ENCODE results near the gene BRD1. TPM values are rescaled to one million over a fixed set of nuclear protein-coding genes. Genes with fewer than 3 reads are reported as not detected.
A peak's percentile ranks its signal among the peaks of the same experiment; 100 is the strongest.
"Not testable (repeated sequence)": the region's sequence is repeated elsewhere in the genome, so short reads cannot be mapped to it uniquely, and the experiment has no call there.

Gene BRD1
- total and polyA plus RNA-seq, 8 donors: 10.0 to 92.4 (median 30.4) TPM

DNA sequence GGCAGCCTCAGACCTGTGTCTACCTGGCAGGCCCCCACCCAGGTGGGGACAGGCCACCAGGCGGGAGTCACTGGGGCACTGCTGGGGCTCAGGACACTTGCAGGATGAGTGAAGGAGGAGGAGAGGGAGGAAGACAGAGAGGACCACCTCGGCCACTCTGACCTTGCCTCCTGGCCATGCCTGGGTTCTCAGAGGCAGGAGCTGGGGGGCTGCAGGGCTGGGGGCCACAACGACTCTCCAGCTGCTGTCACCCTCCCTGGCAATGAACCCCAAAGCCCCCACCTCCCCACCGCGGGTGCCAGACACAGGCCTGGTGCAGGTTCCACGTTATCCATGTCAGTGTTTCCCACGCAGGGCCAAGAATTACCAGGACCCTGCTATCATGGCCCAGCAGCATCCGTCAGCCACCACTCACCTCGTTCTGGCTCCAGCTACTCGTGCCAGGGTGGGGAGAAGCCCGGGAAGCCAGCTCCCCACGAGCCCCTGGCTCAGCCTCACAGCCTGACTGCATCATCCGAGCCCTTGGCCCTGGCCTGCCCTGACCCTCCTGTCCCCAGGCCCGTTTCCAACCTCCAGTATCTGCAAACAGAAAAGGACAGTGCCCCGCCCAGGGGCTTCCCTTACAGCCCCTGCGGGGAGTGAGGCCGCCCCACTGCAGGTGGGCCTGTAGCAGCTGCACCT lies 62.4 kb downstream of the BRD1 start:
- DNase-seq: peak in 1 of 2 donors; percentile 16
- H3K9me3 ChIP-seq: peaks cover 0 to 28% (median 21%) of the 10 kb centered on the region in 4 donors
- WGBS, 5 donors: 83 to 93% (median 92%) methylated on average over 14 to 17 of the region's 17 CpGs
- H3K4me1 ChIP-seq: peaks cover 0 to 9% (median 5%) of the 10 kb centered on the region in 4 donors
- no peak overlapping the region for H3K4me3 ChIP-seq
- no peak for TF ChIP-seq POLR2AphosphoS5 (IDR thresholded peaks at IDR 0.05)
- TF ChIP-seq, protein P1, sequence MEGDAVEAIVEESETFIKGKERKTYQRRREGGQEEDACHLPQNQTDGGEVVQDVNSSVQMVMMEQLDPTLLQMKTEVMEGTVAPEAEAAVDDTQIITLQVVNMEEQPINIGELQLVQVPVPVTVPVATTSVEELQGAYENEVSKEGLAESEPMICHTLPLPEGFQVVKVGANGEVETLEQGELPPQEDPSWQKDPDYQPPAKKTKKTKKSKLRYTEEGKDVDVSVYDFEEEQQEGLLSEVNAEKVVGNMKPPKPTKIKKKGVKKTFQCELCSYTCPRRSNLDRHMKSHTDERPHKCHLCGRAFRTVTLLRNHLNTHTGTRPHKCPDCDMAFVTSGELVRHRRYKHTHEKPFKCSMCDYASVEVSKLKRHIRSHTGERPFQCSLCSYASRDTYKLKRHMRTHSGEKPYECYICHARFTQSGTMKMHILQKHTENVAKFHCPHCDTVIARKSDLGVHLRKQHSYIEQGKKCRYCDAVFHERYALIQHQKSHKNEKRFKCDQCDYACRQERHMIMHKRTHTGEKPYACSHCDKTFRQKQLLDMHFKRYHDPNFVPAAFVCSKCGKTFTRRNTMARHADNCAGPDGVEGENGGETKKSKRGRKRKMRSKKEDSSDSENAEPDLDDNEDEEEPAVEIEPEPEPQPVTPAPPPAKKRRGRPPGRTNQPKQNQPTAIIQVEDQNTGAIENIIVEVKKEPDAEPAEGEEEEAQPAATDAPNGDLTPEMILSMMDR (IDR thresholded peaks at IDR 0.05): no peak
- H3K36me3 ChIP-seq: no peaks in the 10 kb centered on the region
- H3K27me3 ChIP-seq: no peaks in the 10 kb centered on the region
- H3K27ac ChIP-seq: no peak overlapping the region
- intact Hi-C loops (cut with DNase I; ENCODE audit: low total_unique reads): no loop called here

DNA sequence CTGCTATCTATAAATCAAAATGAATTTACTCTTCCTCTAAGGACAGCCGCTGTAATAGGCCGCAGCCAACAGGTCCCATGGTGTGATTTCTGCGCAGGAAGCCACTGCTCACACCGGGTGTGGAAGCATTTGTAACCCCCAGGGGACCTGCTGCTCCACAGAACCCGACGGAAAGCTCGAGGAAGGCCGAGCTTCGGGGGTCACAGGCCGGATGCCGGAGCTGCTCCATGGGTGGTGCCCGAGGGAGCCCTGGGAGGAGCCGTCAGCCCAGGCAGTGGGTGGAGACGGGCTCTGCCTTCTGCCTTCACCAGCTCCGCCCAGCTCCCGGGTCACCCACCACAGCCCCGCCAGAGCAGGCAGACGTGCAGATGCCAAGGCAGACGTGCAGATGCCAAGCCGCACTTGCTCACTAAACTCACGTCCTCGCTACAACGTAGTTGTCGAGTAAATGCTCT lies 63.5 kb downstream of the BRD1 start:
- TF ChIP-seq, protein P1 (IDR thresholded peaks at IDR 0.05): no peak
- TF ChIP-seq POLR2AphosphoS5 (IDR thresholded peaks at IDR 0.05): no peak
- no peak overlapping the region for H3K4me3 ChIP-seq
- 64 to 83% (median 78%) methylated on average over 22 to 24 of the region's 24 CpGs for WGBS, 5 donors
- peaks cover 0 to 28% (median 21%) of the 10 kb centered on the region in 4 donors for H3K9me3 ChIP-seq
- DNase-seq: peak; percentile 3 to 22
- no peaks in the 10 kb centered on the region for H3K27me3 ChIP-seq
- no peaks in the 10 kb centered on the region for H3K36me3 ChIP-seq
- no peak overlapping the region for H3K27ac ChIP-seq
- intact Hi-C loops (cut with DNase I; ENCODE audit: low total_unique reads): no loop called here
- H3K4me1 ChIP-seq: peaks cover 0 to 8% (median 3%) of the 10 kb centered on the region in 4 donors

DNA sequence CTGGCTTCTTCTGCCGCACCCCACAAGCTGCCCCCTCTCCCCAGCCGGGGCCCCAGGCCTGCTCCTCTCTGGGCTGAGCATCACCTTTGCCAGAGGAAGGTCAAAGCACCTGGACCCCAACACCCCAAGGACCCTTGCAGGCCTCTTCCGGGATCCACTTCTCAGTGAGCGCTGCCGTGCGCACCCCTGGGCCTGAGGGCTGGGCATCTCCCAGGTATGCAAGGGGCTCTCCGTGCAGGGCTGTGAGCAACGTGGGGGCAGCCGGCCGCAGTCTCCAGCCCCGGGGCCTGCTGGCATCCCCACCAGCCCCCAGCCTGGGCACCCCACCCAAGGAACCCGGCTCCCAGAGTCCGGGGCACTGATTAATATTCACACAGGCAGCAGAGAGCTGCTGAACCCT lies 64.0 kb downstream of the BRD1 start:
- whole genome bisulfite sequencing, 5 donors: 85 to 93% (median 92%) methylated on average over 13 of the region's 13 CpGs; no CpG with 5 or more reads in 1 of the 5 donors
- Histone ChIP-seq H3K9me3 (peaks cover 0 to 28% (median 21%) of the 10 kb centered on the region in 4 donors), H3K4me1 (peaks cover 0 to 3% (median 1%) of the 10 kb centered on the region in 4 donors), H3K27me3 (no peaks in the 10 kb centered on the region), H3K27ac (no peak overlapping the region), H3K36me3 (no peaks in the 10 kb centered on the region), H3K4me3 (no peak overlapping the region)
- TF ChIP-seq, protein P1 (IDR thresholded peaks at IDR 0.05): no peak
- TF ChIP-seq EP300 (IDR thresholded peaks at IDR 0.05) (no peak), POLR2A (IDR thresholded peaks at IDR 0.05) (no peak), POLR2AphosphoS5 (IDR thresholded peaks at IDR 0.05) (no peak)
- no peak for DNase-seq
- intact Hi-C loops (cut with DNase I; ENCODE audit: low total_unique reads): no loop called here

DNA sequence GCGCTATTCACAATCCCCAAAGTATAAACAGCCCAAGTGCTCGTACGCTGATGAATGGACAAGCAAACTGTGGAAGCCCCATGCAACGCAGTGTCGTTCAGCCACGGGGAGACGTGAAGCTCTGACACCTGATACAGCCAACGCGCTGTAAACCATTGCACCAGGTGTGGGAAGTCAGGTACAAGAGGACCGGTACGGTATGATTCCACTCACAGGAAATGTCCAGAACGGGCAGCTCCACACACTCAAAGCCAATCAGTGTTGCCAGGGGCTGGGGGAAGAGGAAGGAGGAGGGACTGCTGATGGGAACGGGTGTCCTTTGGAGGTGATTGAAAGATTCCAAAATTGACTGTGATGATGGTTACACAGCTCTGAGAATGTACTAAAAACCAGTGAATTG lies 64.5 kb downstream of the BRD1 start:
- 82 to 87% (median 83%) methylated on average over 13 of the region's 13 CpGs for WGBS, 5 donors
- no peak for DNase-seq
- TF ChIP-seq POLR2AphosphoS5 (IDR thresholded peaks at IDR 0.05) (no peak), POLR2A (IDR thresholded peaks at IDR 0.05) (no peak), EP300 (IDR thresholded peaks at IDR 0.05) (no peak)
- TF ChIP-seq, protein P1 (IDR thresholded peaks at IDR 0.05): no peak
- intact Hi-C loops (cut with DNase I; ENCODE audit: low total_unique reads): no loop called here
- Histone ChIP-seq H3K27me3 (no peaks in the 10 kb centered on the region), H3K27ac (no peak overlapping the region), H3K36me3 (no peaks in the 10 kb centered on the region), H3K9me3 (peaks cover 0 to 28% (median 21%) of the 10 kb centered on the region in 4 donors), H3K4me1 (no peaks in the 10 kb centered on the region), H3K4me3 (no peak overlapping the region)

GRCh38 chr22:49762571-49762970 lies 65.1 kb downstream of the BRD1 start:
- 92 to 97% (median 95%) methylated on average over 7 of the region's 7 CpGs for WGBS, 5 donors
- H3K27ac ChIP-seq; intact Hi-C loops (cut with DNase I; ENCODE audit: low total_unique reads); H3K4me3 ChIP-seq; DNase-seq; H3K36me3 ChIP-seq; H3K27me3 ChIP-seq; H3K4me1 ChIP-seq: not testable (repeated sequence)
- peaks cover 0 to 25% (median 20%) of the 10 kb centered on the region in 4 donors for H3K9me3 ChIP-seq
